GM19372 (cell line): ENCODE data around the gene NMRAL1.

Experiments
- ATAC-seq: cut with Tn5 transposase; IDR thresholded peaks from one replicate; pipeline ENCODE4 v1.9.1; 2021; ENCODE audit warnings: mild to moderate bottlenecking, low read depth, moderate library complexity; ENCODE audit not compliant: unreplicated experiment

The NMRAL1 gene

DNA sequence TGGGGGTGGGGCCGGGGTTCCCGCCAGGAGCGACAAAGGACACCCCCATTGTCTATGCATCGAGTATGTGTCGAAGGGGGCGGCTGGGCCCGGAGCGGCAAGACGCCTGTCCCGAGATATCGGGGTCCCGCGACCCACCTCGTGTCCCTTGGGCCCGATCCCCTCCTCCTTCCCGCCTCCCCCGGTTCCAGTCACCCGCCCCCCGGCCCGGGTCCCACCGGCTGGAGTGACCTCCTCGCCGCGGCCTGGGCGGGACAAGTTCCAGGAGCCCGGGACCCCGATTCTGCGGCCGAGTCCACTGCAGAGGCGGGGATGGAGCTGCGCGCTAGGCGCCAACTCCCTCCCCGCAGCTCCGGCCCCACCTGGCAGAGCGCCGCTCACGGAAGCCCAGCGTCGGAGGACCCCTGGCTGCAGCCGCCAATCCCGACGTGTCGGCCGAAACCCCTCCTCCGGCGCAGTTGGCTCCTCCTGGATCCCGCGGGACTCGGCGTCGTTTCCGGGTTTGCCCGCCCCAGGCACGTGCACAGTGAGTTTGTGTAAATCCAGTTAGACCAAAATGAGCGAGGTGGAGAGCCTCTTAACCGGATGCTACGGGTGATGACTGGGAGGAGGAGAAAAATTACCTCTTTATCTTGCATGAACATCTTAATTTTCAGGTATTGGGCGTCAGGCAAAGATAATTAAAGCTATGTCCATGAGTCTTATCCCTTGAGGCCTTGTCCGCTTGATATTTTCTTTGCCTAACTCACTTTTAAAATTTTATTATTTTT lies at the start of gene NMRAL1:
Gene NMRAL1, minus strand, starts transcription at position 434 of the 770 bp plus-strand sequence. CDS start 493 bp downstream, outside the sequence.
- no peak for ATAC-seq

DNA sequence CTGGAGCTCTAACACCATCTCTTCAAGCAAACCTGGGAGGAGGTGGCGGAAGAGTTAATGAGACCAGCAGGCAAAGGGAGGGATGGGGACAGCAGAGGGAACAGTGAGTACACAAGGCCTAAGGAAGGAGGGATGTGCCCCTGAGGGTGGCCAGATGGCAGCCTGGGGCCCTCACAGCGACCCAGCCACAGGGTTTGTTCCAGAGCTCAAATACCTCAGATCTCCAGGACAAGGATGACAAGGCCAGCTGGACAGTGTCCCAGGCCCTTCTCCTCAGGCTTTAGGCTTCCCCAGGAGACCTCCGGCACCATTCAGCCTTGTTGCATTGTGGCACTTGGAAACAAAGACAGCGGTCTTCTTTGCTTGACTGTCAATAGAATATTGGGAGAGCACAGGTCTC lies 49.3 kb upstream of the NMRAL1 start:
- no peak for ATAC-seq

DNA sequence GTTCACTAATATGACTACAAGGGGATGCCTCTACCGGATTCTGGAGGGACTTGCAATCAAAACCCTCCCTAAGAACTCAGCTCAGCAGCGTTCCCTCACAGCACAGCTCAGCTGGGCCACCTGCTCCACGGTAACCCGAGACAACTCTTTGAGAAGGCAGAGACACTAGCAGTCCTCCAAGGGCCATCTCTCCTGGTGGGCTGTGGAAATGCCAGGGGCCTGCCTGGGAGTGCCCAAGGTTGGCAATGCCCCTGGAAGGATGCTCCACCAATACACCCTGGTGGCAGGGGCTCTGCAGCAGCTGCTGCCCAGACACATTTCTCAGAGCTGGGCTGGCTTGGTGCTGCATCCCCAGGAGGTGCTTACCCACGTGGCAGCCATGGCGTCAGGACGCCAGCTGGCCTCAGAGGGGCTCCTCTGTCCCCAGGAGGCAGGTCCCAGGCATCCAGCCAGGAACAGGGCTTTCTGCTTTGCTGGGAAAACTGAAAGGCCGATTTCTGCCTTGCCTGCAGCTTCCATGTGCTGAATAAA lies 47.7 kb upstream of the NMRAL1 start:
- no peak for ATAC-seq

DNA sequence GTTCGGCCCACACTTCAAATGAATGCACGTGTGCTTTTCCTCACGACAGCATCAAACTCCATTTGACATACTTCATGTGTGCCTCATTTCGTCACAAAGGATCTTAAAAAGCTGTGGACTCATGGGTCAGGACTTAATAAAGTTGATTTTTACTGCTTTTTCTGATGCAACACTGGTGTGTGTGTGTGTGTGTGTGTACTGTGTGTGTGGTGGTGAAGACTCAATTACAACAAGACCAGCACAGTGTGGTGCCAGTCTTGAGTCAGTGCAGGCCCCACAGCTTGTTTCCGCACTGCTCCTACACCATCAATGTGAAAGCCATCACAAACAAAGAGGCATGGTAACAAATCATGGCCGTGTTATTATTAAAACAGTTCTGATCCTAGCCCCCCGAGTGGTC lies 46.5 kb upstream of the NMRAL1 start:
- ATAC-seq = no peak

DNA sequence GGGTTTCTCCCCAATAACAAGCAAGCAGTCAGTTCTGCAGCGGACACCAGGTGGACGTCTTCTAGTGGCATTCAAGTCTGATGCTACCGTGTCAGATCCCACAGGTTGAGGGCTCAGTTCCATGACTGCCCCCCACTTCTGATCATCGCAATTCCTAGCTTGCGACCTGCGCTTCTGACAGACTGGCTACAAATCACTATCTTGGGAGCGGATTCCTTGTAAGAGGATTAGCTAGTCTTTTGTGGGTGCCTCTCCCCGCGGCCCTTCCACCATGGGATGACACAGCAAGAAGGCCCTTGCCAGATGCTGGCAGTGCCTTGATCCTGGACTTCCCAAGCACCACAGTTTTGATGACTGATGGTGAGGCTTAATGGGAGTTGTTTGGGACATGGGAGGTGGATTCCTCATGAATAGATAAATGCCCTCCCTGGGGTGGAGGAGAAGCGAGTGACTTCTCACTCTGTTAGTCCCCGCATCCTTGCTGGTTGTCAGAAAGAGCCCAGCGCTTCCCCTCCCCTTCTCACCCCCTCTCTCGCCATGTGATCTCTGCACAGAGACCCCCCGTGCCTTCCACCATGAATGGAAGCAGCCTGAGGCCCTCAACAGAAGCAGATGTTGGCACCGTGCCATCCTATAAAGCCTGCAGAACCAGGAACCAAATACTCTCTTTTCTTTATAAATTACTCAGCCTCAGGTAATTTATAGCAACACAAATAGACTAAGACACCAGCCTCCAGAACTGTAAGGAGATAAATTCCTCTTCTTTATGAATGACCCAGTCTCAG lies 45.0 kb upstream of the NMRAL1 start:
- no peak for ATAC-seq

DNA sequence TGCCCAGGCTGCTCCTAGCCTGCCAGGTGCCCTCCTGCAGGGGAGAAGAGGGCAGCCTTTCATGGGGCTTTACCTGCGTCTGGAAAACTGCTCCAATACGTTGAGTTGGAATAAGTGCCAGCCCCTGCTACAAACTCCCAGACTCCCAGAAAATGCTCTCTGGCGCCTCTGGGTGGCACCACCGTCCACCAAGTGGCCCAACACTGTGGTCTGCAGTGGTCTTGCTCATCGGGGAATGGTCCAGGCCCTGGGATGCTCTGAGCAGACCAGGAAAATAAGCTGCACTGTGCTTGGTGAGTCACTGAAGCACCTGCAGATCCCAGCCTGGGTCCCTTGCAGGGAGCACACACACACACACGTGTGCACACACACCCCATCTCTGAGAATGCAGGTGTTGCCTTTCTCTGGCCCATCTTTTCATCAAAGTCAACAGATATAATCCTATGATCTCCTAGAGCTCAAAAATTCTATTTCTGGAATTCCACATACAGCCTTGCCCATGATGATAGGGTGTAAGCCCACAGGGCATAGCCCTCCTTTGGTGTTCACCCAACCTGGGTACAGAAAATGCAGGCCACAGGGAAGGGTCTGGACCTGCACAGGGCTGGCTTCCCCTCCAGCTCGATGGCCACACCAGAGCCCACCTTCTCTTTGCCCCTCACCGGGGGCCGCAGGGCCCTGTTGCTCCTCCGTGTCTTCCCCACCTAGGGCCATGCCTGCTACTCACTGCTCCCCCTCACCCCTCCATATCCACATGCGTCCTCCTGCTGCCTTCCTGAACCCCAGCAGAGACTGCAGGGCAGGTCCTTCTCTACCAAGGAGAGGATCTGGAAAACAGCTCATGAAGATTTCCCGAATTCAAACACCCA lies 43.6 kb upstream of the NMRAL1 start:
- ATAC-seq = no peak

DNA sequence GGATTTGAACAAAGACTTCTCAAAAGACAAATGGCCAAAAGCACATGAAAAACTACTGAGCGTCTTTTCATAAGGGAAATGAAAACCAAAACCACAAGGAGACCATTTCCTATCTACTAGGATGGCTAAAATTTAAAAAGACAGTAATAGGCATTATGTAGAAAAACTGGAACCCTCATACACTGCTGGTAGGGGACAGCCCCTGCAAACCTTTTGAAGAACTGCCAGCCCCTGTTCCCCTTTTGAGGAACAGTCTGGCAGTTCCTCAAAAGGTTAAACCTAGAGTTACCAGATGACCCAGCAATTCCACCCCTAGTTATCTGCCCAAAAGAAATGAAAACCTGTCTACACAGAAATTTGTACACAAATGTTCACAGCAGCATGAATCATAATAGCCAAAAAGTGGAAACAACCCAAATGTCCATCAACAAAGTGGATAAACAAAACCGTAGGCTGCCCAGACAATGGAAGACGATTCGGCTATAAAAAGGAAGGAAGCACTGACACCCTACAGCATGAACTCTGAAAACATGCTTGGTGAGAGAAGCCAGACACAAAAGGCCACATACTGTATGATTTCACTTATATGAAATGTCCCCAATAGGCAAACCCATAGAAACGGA lies 41.3 kb upstream of the NMRAL1 start:
- peak; percentile 60 for ATAC-seq

DNA sequence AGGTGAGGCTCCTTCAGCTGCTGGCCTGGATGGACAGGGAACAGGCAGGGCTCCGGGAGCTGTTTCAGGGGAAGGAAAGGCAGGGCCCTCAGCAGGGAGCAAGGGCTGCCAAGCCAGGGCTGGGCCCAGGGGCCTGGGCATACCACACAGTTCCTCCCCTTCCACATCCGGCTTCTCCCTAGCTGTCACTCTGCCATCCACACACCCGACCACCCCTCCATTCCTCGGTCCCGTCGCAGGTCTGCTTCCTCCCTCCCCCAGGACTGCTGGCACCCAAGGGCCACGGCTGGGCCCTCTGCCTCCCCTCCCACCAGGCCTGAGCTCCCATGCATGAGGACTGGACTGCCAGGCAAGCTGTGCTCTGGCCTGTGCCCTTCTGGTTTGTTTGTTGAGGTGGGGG lies 40.2 kb upstream of the NMRAL1 start:
- ATAC-seq = no peak

DNA sequence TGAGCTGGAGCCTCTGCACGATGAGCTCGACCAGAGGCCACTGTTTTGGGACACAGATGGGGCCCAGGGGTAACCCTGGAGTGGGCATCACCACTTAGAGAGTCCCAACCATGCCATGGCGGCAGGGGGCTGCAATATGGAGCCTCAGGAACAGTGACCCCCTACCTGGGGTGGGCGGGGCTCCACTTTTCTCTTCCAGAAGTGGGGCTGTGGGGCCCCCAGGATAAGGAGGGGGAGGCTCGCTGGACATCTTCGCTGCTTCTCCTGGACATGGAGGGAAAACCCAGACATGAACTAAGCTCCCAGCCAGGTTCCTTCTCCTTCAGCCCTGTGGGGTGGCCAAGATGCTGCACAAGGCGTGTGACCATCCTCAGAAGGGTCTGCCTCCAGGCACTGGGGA lies 39.5 kb upstream of the NMRAL1 start:
- ATAC-seq = no peak

DNA sequence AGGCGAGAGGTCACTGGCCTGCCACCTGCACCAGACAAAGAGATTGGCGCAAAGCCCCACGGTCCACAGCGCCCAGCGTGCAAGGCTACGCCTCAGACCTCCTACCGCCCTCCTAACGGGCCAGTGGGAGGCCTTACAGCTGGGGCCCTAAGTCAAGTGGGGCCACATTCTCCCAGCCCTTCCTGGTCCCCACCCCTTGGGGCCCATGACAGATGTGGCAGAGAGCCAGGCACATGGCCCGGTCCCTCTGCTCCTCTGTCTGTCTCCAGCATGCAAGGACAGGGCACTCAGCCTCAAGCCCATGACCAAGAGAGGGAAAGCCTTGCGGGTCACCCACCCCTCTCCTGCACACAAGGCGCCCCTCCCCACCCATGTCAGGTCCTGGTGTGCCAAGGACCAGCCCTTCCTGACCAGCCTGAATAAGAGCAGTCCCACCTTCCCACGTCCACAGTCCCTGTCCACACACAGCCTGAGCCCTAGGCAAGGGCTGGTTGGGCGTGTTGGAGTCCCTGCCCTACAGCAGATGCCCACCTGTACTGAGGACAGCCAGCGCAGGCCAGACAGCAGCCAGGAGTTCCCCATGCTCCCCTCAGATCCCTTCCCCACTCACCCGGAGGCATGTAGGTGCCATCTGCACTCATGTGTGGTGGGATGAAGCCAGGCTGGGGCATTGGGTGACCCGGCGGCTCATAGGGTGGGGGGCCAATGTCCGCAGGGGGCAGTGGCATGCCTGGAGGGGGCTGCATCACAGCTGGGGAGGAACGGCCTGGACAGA lies 38.8 kb upstream of the NMRAL1 start:
- no peak for ATAC-seq

DNA sequence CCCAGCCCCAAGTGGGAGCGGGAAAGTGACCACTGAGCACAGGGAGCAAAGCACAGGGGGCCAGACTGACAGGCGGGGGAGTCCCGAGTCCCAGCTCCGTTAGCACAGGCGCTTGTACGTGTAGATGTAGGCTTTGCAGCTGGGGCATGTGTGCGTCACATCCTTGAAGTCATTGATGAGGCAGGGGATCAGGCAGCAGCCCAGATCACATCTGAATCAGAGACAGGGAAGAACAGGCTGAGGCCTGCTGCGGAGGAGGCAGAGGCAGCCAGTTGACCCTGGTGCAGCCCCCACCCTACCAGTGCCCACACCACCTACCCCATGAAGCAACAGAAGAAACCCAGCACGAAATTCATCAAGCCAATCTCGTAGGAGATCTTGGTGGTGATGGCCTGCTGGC lies 38.0 kb upstream of the NMRAL1 start:
- no peak for ATAC-seq

DNA sequence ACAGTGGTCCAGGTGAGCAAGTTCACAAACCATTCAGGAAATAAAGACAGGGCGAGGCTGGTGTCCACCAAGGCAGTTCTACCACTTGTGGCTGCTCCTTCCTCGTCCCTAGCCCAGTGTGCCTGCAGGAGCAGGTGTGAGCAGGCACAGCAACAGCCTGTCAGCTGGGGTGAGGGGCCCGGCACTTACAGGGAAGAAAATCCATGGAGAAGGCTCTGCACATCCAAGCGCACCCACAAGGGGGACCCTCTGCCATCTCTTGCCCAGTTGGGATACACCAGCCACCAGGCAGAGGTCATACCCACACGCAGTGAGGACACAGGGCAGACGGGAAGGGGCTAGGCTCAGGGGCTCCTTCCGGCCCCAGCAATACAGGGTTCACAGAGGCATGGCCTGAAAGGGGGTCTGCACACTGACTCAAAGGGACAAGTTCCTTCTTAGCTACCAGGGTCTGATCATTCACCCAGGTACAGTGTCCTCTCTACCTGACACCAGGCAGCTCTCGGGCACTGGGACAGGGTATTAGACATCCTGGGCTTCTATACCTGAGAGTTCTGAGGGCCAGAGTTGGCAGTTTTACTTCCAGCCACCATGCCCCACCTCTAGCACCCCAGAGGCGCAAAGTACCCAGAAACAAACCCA lies 37.1 kb upstream of the NMRAL1 start:
- ATAC-seq = no peak

DNA sequence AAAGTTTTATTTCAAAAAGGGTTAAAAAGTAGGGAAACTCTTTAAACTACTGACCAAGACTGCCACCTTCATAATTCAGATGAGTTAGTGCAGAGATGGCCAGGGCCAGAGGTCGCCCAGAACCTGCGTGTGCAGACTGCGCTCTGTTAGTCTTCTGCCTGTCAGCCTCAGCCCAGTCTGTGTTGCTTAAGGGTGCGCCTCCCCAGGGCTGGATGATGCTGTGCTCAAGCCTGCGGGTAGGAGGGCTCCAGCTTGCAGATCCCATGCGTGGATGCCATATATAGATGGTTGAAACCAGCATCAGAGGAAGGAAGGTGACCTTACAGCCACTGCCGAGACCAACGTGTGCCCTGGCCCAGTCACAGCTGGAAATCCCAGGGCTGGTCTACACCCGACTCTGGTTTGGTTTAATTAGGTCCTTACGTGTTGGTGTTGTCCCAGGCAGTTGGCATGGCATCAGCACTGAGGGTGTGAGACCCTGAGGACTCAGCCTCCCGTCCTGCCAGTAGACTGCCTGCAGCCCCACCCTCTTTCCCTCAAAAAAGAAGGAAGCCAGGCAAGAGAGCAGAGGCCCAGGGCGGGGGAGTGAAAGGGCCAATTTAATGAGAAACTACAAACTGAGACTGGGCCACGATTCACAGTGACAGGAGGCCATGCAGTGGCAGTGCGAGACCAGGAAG lies 36.5 kb upstream of the NMRAL1 start:
- no peak for ATAC-seq

DNA sequence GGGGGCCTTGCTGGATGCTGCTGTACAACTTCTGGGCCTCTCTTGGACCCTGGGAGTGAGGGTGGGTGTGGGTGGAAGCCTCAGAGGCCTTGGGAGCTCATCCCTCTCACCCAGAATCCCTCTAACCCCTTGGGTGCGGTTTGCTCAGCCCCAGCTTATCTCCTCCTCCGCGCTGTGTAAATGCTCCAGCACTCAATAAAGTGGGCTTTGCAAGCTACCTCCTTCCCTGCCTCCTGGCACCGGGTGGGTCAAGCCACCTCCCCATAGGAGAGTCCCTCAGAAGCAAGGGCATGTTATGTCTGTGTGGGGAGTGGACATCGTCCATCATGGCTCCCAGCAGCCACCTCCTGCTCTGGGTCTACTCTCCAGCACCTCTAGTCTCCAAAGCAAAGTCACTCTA lies 35.7 kb upstream of the NMRAL1 start:
- no peak for ATAC-seq

DNA sequence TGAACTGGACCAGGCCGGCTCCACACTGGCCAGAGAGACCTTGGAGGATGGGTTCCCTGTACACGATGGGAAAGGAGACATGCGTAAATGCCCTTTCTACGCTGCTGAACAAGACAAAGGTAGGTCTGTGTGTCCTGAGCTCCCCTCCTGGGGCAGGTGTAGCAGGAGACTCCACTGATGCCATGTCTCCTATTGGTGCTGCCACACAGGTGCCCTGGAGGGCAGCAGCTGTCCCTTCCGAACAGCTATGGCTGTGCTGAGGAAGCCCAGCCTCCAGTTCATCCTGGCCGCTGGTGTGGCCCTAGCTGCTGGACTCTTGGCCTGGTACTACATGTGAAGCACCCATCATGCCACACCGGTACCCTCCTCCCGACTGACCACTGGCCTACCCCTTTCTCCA lies 35.0 kb upstream of the NMRAL1 start:
- ATAC-seq = no peak

DNA sequence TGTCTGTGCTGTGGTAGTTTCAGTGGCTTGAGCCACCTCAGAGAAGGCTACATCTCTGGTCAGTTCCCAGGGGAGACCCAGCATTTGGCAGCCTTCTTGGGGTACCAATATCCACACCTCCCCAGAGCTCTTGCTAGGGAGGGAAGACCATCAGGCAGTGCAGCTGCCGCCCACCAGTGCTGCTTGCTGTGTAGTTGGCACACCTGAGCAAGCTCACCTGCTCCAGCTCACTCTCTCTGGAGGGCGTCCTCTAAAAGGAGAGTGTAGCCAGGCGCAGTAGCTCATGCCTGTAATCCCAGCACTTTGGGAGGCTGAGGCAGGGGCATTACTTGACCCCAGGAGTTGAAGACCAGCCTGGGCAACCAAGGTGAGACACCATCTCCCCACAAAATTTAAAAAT lies 34.4 kb upstream of the NMRAL1 start:
- no peak for ATAC-seq

DNA sequence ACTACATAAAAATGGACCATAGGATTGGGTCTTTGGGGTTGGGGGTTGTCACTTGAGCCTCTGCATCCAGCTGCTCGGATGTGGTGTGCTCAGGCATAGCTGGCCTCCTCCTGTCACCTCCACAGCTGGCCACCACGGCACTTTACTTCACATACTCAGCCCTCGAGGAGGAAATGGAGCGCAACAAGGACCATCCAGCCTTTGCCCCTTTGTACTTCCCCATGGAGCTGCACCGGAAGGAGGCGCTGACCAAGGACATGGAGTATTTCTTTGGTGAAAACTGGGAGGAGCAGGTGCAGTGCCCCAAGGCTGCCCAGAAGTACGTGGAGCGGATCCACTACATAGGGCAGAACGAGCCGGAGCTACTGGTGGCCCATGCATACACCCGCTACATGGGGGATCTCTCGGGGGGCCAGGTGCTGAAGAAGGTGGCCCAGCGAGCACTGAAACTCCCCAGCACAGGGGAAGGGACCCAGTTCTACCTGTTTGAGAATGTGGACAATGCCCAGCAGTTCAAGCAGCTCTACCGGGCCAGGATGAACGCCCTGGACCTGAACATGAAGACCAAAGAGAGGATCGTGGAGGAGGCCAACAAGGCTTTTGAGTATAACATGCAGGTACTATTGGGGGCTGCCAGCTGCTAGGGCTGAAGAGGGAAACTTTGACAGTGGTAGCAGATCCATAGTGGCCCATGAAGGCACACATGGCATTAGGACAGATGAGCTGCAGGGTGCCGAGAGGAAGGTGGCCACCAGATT lies 33.3 kb upstream of the NMRAL1 start:
- no peak for ATAC-seq

DNA sequence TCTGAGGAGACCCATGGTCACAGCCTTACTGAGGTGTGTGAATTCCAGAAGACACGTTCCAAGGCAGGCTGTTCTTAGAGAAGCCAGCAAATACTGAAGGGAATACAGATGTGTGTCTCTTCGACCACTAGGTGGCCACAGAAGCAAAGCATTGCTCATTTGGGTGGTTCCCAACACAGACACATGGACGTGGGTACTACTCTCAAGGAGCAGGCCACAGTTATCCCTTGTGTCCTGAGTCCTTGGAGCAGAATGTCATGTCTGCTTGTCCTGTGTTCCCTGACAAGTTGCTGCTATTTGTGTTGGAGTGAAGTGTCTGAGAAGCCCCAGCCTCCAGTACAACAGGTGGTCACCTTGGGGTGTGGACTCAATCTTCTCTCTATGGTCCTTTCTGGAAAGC lies 32.0 kb upstream of the NMRAL1 start:
- ATAC-seq = no peak
